Measurements from ENCODE around the gene MLLT3. TPM values are rescaled to one million over a fixed set of nuclear protein-coding genes. Genes with fewer than 3 reads are reported as not detected.

MLLT3 gene
- total and polyA plus RNA-seq, 3 donors from 2014 or later = 5.2 to 11.0 (median 7.6) TPM

DNA sequence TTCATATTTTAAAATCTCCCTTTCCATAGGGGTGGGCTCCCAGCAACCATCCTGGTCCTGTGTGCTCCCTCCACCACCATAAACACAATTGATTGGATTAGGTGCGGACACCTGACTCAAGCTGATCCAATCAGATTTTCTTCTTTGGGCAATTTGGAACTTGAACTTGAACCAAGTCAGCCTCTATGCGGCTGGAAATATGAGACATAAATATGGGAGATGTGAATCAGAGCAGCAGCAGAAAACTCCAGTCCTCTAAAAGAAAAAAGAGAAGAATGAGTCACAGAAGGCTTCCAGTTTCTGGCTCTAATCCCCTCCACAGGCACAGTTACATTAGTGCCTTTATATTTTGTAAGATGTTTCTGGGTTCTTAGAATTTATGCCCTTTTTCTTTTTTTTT is 306.6 kb downstream of the MLLT3 start:
- Histone ChIP-seq H3K4me3 (no peak overlapping the region), H3K9me3 (no peaks in the 10 kb centered on the region), H3K27ac (no peak overlapping the region), H3K36me3 (ENCODE audit: low read depth, missing control alignments) (no peaks in the 10 kb centered on the region), H3K27me3 (no peaks in the 10 kb centered on the region), H3K4me1 (no peaks in the 10 kb centered on the region)
- TF ChIP-seq POLR2A (IDR thresholded peaks at IDR 0.05) = no peak
- TF ChIP-seq, protein P1, sequence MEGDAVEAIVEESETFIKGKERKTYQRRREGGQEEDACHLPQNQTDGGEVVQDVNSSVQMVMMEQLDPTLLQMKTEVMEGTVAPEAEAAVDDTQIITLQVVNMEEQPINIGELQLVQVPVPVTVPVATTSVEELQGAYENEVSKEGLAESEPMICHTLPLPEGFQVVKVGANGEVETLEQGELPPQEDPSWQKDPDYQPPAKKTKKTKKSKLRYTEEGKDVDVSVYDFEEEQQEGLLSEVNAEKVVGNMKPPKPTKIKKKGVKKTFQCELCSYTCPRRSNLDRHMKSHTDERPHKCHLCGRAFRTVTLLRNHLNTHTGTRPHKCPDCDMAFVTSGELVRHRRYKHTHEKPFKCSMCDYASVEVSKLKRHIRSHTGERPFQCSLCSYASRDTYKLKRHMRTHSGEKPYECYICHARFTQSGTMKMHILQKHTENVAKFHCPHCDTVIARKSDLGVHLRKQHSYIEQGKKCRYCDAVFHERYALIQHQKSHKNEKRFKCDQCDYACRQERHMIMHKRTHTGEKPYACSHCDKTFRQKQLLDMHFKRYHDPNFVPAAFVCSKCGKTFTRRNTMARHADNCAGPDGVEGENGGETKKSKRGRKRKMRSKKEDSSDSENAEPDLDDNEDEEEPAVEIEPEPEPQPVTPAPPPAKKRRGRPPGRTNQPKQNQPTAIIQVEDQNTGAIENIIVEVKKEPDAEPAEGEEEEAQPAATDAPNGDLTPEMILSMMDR (IDR thresholded peaks at IDR 0.05) = no peak
- DNase-seq = no peak
- 88 to 94% methylated on average over 2 of the region's 2 CpGs for WGBS, 2 donors
- intact Hi-C loops (cut with DNase I; ENCODE audit: low total_unique reads) = no loop called here

DNA sequence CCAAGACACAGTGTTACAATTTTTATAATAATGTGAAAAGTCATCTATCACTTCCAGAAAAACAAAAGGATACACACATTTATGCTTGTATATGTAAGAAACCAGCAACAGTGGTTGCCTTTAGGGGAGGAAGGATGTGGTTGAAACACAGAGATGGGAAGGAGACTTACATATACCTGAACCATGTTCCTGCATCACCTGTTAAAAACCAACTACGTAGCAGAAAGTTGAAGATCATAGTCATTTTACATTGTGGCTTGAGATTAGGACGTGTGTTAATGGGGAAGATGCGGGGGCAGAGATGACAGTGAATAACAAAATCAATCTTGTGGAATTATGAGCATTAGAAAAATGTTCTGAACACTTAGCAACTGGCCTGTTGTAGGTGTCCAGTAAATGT is 307.3 kb downstream of the MLLT3 start:
- DNase-seq = no peak
- H3K9me3 ChIP-seq = no peaks in the 10 kb centered on the region
- H3K4me3 ChIP-seq = no peak overlapping the region
- H3K36me3 ChIP-seq (ENCODE audit: low read depth, missing control alignments) = no peaks in the 10 kb centered on the region
- no peak for TF ChIP-seq POLR2A (IDR thresholded peaks at IDR 0.05)
- TF ChIP-seq, protein P1 (IDR thresholded peaks at IDR 0.05) = no peak
- 81 to 82% methylated on average over 3 of the region's 3 CpGs for WGBS, 2 donors
- intact Hi-C loops (cut with DNase I; ENCODE audit: low total_unique reads) = no loop called here
- no peak overlapping the region for H3K27ac ChIP-seq
- no peaks in the 10 kb centered on the region for H3K27me3 ChIP-seq
- no peaks in the 10 kb centered on the region for H3K4me1 ChIP-seq

DNA sequence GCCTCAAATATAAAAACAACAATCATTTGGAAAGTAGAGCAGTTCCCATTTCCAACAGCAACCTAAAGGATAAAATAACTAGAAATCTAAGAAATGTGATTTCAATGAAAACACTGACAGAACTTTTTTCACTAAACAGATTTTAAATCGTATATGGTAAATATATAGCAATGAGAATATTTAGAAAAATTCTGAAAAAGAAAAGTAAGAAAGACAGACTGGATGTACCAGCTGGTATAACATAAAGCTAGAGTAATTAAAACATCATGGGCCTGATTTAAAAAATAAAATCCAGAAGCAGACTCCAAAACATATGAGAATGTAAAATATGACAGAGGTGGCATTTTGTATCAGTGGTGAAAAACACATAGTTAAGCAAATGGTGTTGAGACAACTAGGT is 308.9 kb downstream of the MLLT3 start:
- TF ChIP-seq, protein P1 (IDR thresholded peaks at IDR 0.05) = no peak
- no peak for TF ChIP-seq POLR2A (IDR thresholded peaks at IDR 0.05)
- WGBS, 2 donors = 88 to 91% methylated on average over 1 of the region's 1 CpG
- H3K36me3 ChIP-seq (ENCODE audit: low read depth, missing control alignments) = no peaks in the 10 kb centered on the region
- intact Hi-C loops (cut with DNase I; ENCODE audit: low total_unique reads) = no loop called here
- DNase-seq = no peak
- H3K4me3 ChIP-seq = no peak overlapping the region
- no peaks in the 10 kb centered on the region for H3K27me3 ChIP-seq
- no peak overlapping the region for H3K27ac ChIP-seq
- no peaks in the 10 kb centered on the region for H3K4me1 ChIP-seq
- no peaks in the 10 kb centered on the region for H3K9me3 ChIP-seq

DNA sequence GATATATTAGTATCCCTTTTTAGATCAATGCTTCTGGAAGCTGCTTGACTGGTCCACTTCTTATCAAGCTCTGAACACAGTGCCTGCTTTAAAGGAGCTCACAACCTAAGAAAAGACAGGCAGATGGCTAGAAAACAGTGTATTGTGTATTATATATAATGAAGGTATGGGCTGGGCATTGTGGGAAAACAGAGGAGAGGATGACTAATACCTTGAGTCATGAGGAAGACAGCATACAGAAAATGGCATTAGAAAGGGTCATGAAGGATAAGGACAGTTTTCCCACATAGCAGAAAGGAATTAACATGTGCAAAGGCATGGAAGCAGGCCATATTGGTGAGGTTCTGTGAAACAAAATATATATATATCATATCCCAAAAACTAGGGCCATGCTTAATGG is 309.6 kb downstream of the MLLT3 start:
- Histone ChIP-seq H3K27me3 (no peaks in the 10 kb centered on the region), H3K27ac (no peak overlapping the region), H3K9me3 (no peaks in the 10 kb centered on the region), H3K4me3 (no peak overlapping the region), H3K36me3 (ENCODE audit: low read depth, missing control alignments) (no peaks in the 10 kb centered on the region), H3K4me1 (no peaks in the 10 kb centered on the region)
- intact Hi-C loops (cut with DNase I; ENCODE audit: low total_unique reads) = no loop called here
- no peak for DNase-seq
- TF ChIP-seq, protein P1 (IDR thresholded peaks at IDR 0.05) = no peak
- no peak for TF ChIP-seq POLR2A (IDR thresholded peaks at IDR 0.05)

DNA sequence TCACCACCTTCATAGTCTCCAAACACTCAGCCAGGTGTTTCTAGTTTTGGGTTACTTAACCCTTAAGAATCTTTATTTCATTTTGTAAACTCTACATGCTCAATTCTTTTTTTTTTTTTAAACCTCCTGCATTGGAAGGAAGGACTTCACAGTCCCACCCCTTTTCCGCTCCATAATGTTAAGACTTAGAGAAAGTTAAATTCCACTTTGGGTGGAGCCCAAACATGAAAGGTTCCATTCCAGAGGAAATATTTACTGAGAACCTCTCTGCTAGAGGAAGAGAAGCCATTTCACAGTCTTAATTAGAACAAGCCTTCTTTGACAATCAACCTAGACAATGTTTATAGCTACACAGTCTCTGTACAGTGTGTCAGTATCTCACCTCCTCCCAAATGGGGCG is 312.3 kb downstream of the MLLT3 start:
- no peaks in the 10 kb centered on the region for H3K27me3 ChIP-seq
- H3K4me1 ChIP-seq = no peaks in the 10 kb centered on the region
- no peak overlapping the region for H3K27ac ChIP-seq
- TF ChIP-seq, protein P1 (IDR thresholded peaks at IDR 0.05) = no peak
- TF ChIP-seq POLR2A (IDR thresholded peaks at IDR 0.05) = no peak
- no peaks in the 10 kb centered on the region for H3K9me3 ChIP-seq
- 85 to 89% methylated on average over 2 of the region's 2 CpGs for WGBS, 2 donors
- intact Hi-C loops (cut with DNase I; ENCODE audit: low total_unique reads) = no loop called here
- H3K4me3 ChIP-seq = no peak overlapping the region
- no peak for DNase-seq
- H3K36me3 ChIP-seq (ENCODE audit: low read depth, missing control alignments) = no peaks in the 10 kb centered on the region

All from testis (tissue), 3 donors.